Adrenal gland (tissue), 5 donors: ENCODE measurements around the gene EXO1.

Experiments
- CTCF ChIP-seq, 6 experiments: fragments of 450-650 bp in 4 of 6; fragments of 200-600 bp in 2 of 6; sonication (generic) in 1 of 6; IDR thresholded peaks; 1 replicate in 5 of 6; 2 replicates in 1 of 6; pipeline versions ENCODE4 v1.5.1 to v1.8.0; 2016 to 2021; ENCODE audit warnings: antibody characterized with exemption in 6 of 6, mild to moderate bottlenecking in 2 of 6, moderate library complexity in 1 of 6
- POLR2A ChIP-seq, 2 donors: fragments of 450-650 bp; IDR thresholded peaks; one replicate each; pipeline ENCODE4 v1.6.1; 2017; ENCODE audit warnings: antibody characterized with exemption in 2 of 2, mild to moderate bottlenecking in 2 of 2, moderate library complexity in 1 of 2
- donor health status: DM: no; HTN: no; CAD: no.

GRCh38 chr1:241800640-241801039 lies 47.4 kb upstream of the EXO1 start:
- TF ChIP-seq CTCF (IDR thresholded peaks at IDR 0.05) (no peak), POLR2A (IDR thresholded peaks at IDR 0.05) (no peak)
